WTC11 (cell line): Measurements from ENCODE around the gene NSD1. TPM values are rescaled to one million over a fixed set of nuclear protein-coding genes. Genes with fewer than 3 reads are reported as not detected.
"Not testable (repeated sequence)": the region's sequence is repeated elsewhere in the genome, so short reads cannot be mapped to it uniquely, and the experiment has no call there.

Experiments
- ATAC-seq: fragments of 200-7000 bp; cut with Tn5 transposase; 2 replicates; pipeline ENCODE4 v1.10.0; 2021; ENCODE audit warnings: mild to moderate bottlenecking, moderate library complexity
- CTCF ChIA-PET: fragments of 300-600 bp; sonication (Branson Sonifier 250); formaldehyde crosslinking; loops from one replicate; lab custom pipeline; 2021; ENCODE audit warnings: antibody characterized with exemption; lab: Charles Lee
- POLR2A ChIA-PET: fragments of 350-600 bp; sonication (Branson Sonifier 250); formaldehyde crosslinking; loops from one replicate; lab custom pipeline; 2021; ENCODE audit warnings: antibody characterized with exemption; lab: Charles Lee
- DNase-seq: peaks from one replicate; pipeline ENCODE4 v3.0.0; 2021; ENCODE audit warnings: low spot score
- H3K27ac Mint-ChIP-seq: 2 replicates; pipeline ENCODE4 v1.8.0; 2021; ENCODE audit warnings: mixed read lengths
- H3K27me3 Mint-ChIP-seq: 2 replicates; pipeline ENCODE4 v1.8.0; 2021; ENCODE audit warnings: low read depth, mild to moderate bottlenecking, moderate library complexity, mixed read lengths
- H3K36me3 Mint-ChIP-seq: 2 replicates; pipeline ENCODE4 v1.8.0; 2021; ENCODE audit warnings: mixed read lengths
- H3K4me1 Mint-ChIP-seq: 2 replicates; pipeline ENCODE4 v1.8.0; 2022; ENCODE audit warnings: mixed read lengths
- H3K4me3 Mint-ChIP-seq: 2 replicates; pipeline ENCODE4 v1.8.0; 2021; ENCODE audit warnings: mild to moderate bottlenecking, moderate library complexity, mixed read lengths
- H3K9me3 Mint-ChIP-seq: 2 replicates; pipeline ENCODE4 v1.8.0; 2021; ENCODE audit warnings: mixed read lengths
- AFF4 ChIP-seq: sonication (generic); formaldehyde crosslinking; IDR thresholded peaks from 2 replicates; pipeline ENCODE4 v1.8.1; 2023; ENCODE audit warnings: mild to moderate bottlenecking, missing genetic modification reagents, borderline replicate concordance
- CBFB ChIP-seq: sonication (generic); formaldehyde crosslinking; IDR thresholded peaks from 2 replicates; pipeline ENCODE4 v1.8.1; 2022; ENCODE audit warnings: mild to moderate bottlenecking, low read depth, missing genetic modification reagents
- HMGA2 ChIP-seq: fragments of 250-450 bp; sonication (Bioruptor Pico); IDR thresholded peaks from 2 replicates; pipeline ENCODE4 v1.4.0; 2021; ENCODE audit warnings: mild to moderate bottlenecking, moderate library complexity
- NR3C1 ChIP-seq: sonication (generic); formaldehyde crosslinking; conservative IDR thresholded peaks from 2 replicates; pipeline ENCODE4 v1.8.1; 2023; ENCODE audit warnings: low read depth, mild to moderate bottlenecking, missing genetic modification reagents
- STAT6 ChIP-seq: sonication (generic); formaldehyde crosslinking; conservative IDR thresholded peaks from 2 replicates; pipeline ENCODE4 v1.8.1; 2023; ENCODE audit warnings: mild to moderate bottlenecking, low read depth, missing genetic modification reagents, moderate library complexity
- ZNF121 ChIP-seq: sonication (generic); formaldehyde crosslinking; IDR thresholded peaks from 2 replicates; pipeline ENCODE4 v1.8.0; 2023; ENCODE audit warnings: missing genetic modification reagents
- ZNF263 ChIP-seq: sonication (generic); formaldehyde crosslinking; IDR thresholded peaks from 2 replicates; pipeline ENCODE4 v1.8.1; 2022; ENCODE audit warnings: low read depth, mild to moderate bottlenecking, moderate library complexity, missing genetic modification reagents
- total RNA-seq: library from RNA; stranded (reverse); gene quantifications from 3 replicates; pipeline ENCODE4 v1.2.3, GENCODE V29; 2021

Gene NSD1
- total RNA-seq, 1 experiment from 2014 or later: 148 TPM

- DNase-seq (no peak), ATAC-seq (peak; percentile 9)
- Mint-ChIP-seq H3K4me3 (no peak overlapping the region; the same call in 1 of the 2 replicates), H3K36me3 (peaks cover 48% of the 10 kb centered on the region)
- POLR2A ChIA-PET: interaction anchor here (0.6 kb wide), 1 partner anchor 10 kb away, joined by 8 read pairs; no protein-coding TSS in a partner anchor
- CTCF ChIA-PET: interaction anchor here (0.6 to 1.3 kb wide), 3 partner anchors 10 to 76 kb away, joined by 3 to 4 read pairs (median 4); no protein-coding TSS in a partner anchor
- TF ChIP-seq STAT6 (CRISPR knock-in tag) (no peak), HMGA2 (no peak)
- TF ChIP-seq, all 79 proteins: peak for 0
- Mint-ChIP-seq H3K4me1 (peaks cover 41% of the 10 kb centered on the region), H3K27me3 (no peaks in the 10 kb centered on the region), H3K9me3 (no peaks in the 10 kb centered on the region), H3K27ac (peak overlapping the region; percentile 86)
Measured at GRCh38 chr5:177339107-177339638, 205.6 kb downstream of the NSD1 start.

GRCh38 chr5:177343000-177343399 lies 209.4 kb downstream of the NSD1 start:
- H3K36me3 Mint-ChIP-seq: peaks cover 32% of the 10 kb centered on the region

GRCh38 chr5:177343777-177344176 lies 210.2 kb downstream of the NSD1 start:
- POLR2A ChIA-PET: interaction anchor here (1.1 kb wide), 1 partner anchor 23 kb away, joined by 3 read pairs; no protein-coding TSS in a partner anchor
- H3K36me3 Mint-ChIP-seq: peaks cover 32% of the 10 kb centered on the region
- H3K9me3 Mint-ChIP-seq: no peaks in the 10 kb centered on the region
- DNase-seq: no peak
- H3K27me3 Mint-ChIP-seq: no peaks in the 10 kb centered on the region
- no peak overlapping the region for H3K4me3 Mint-ChIP-seq
- peaks cover 22% of the 10 kb centered on the region for H3K4me1 Mint-ChIP-seq
- TF ChIP-seq ZNF263 (CRISPR knock-in tag): no peak
- TF ChIP-seq NR3C1 (CRISPR knock-in tag): no peak
- TF ChIP-seq AFF4 (CRISPR knock-in tag): no peak
- TF ChIP-seq CBFB: no peak
- peak; percentile 94 for TF ChIP-seq ZNF121
- TF ChIP-seq, all 79 proteins: peak for 1
- no peak overlapping the region; the same call in 1 of the 2 replicates for H3K27ac Mint-ChIP-seq
- CTCF ChIA-PET: no interaction called here
- no peak for ATAC-seq

More at GRCh38 chr5:177343000-177343399, 209.4 kb downstream of the NSD1 start:
- DNase-seq, CTCF ChIA-PET, H3K9me3 Mint-ChIP-seq, H3K4me3 Mint-ChIP-seq, H3K27ac Mint-ChIP-seq, H3K27me3 Mint-ChIP-seq, ATAC-seq, POLR2A ChIA-PET: not testable (repeated sequence)
- peaks cover 27% of the 10 kb centered on the region for H3K4me1 Mint-ChIP-seq

- ATAC-seq (no peak), DNase-seq (no peak)
- Mint-ChIP-seq H3K9me3 (no peaks in the 10 kb centered on the region), H3K4me1 (peaks cover 22% of the 10 kb centered on the region), H3K4me3 (no peak overlapping the region), H3K27me3 (no peaks in the 10 kb centered on the region), H3K36me3 (peaks cover 33% of the 10 kb centered on the region), H3K27ac (no peak overlapping the region)
- ChIA-PET CTCF (interaction anchor here (0.6 kb wide), 1 partner anchor 32 kb away, joined by 3 read pairs; no protein-coding TSS in a partner anchor), POLR2A (no interaction called here)
- no peak for TF ChIP-seq AFF4 (CRISPR knock-in tag)
Measured at GRCh38 chr5:177344891-177345290, 211.3 kb downstream of the NSD1 start.
